ES-I3 (cell line): ENCODE measurements around the gene SERTAD1.

Experiments used
- H3K36me3 ChIP-seq: 2 replicates; pipeline ENCODE4 v1.6.1; 2013; ENCODE audit warnings: mild to moderate bottlenecking, low read length, control low read depth, moderate library complexity; ENCODE audit not compliant: insufficient read depth
- H3K4me1 ChIP-seq: 2 replicates; pipeline ENCODE4 v1.6.1; 2013; ENCODE audit warnings: mild to moderate bottlenecking, control low read depth, low read length; ENCODE audit not compliant: insufficient read depth
- H3K9ac ChIP-seq: 2 replicates; pipeline ENCODE4 v1.6.1; 2013; ENCODE audit warnings: low read depth, mild to moderate bottlenecking, low read length, moderate library complexity
- H3K9me3 ChIP-seq: 2 replicates; pipeline ENCODE4 v1.6.1; 2013; ENCODE audit warnings: mild to moderate bottlenecking, low read length, moderate library complexity; ENCODE audit not compliant: control insufficient read depth, insufficient read depth

The SERTAD1 gene

GRCh38 chr19:40374084-40374483 lies 51.7 kb downstream of the SERTAD1 start:
- Histone ChIP-seq H3K36me3 (peaks cover 19% of the 10 kb centered on the region), H3K9ac (no peak overlapping the region), H3K9me3 (no peaks in the 10 kb centered on the region), H3K4me1 (no peaks in the 10 kb centered on the region)

GRCh38 chr19:40371802-40372122 lies 54.0 kb downstream of the SERTAD1 start:
- H3K9ac ChIP-seq = no peak overlapping the region

More at GRCh38 chr19:40371802-40372122, 54.0 kb downstream of the SERTAD1 start:
- peaks cover 19% of the 10 kb centered on the region for H3K36me3 ChIP-seq
- H3K9me3 ChIP-seq = no peaks in the 10 kb centered on the region
- peaks cover 5% of the 10 kb centered on the region; the same call in 1 of the 2 replicates for H3K4me1 ChIP-seq
